Activated naive CD8-positive, alpha-beta T cell (primary cell): ENCODE results near the gene ALOX15B.
"Not testable (repeated sequence)": the region's sequence is repeated elsewhere in the genome, so short reads cannot be mapped to it uniquely, and the experiment has no call there.

Experiments used
- H3K27ac Mint-ChIP-seq: one replicate; pipeline ENCODE4 v1.8.0; 2021; ENCODE audit warnings: mixed read lengths
- H3K27me3 Mint-ChIP-seq: one replicate; pipeline ENCODE4 v1.8.0; 2021; ENCODE audit warnings: mixed read lengths
- H3K36me3 Mint-ChIP-seq: one replicate; pipeline ENCODE4 v1.8.0; 2021; ENCODE audit warnings: mixed read lengths
- H3K4me1 Mint-ChIP-seq: one replicate; pipeline ENCODE4 v1.8.0; 2021; ENCODE audit warnings: low read depth, mixed read lengths
- H3K4me3 Mint-ChIP-seq: one replicate; pipeline ENCODE4 v1.8.0; 2021; ENCODE audit warnings: mild to moderate bottlenecking, mixed read lengths
- H3K9me3 Mint-ChIP-seq: one replicate; pipeline ENCODE4 v1.8.0; 2021; ENCODE audit warnings: low read depth, mixed read lengths

The ALOX15B gene

DNA sequence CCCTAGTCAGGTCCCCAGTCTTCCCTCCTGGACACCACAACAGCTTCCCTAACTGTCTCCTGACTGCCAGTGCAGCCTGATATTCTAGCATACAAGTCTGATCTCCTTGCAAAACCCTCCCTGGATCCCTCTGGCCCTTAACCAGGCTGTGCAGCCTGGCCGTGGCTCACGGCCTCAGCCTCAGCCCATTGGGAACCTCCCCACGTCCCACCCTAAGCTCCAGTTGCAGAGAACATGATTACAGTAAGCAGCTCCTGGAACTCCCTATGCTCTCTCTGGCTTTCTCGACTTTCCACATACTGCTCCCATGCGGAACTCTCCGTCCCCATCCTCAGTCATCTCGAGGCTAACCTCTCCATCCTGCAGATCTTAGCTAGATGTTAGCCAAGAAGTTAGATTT lies 35.7 kb downstream of the ALOX15B start:
- Mint-ChIP-seq H3K36me3 (no peaks in the 10 kb centered on the region), H3K27me3 (peaks cover 14% of the 10 kb centered on the region), H3K9me3 (no peaks in the 10 kb centered on the region), H3K4me3 (no peak overlapping the region), H3K27ac (no peak overlapping the region), H3K4me1 (peaks cover 26% of the 10 kb centered on the region)

DNA sequence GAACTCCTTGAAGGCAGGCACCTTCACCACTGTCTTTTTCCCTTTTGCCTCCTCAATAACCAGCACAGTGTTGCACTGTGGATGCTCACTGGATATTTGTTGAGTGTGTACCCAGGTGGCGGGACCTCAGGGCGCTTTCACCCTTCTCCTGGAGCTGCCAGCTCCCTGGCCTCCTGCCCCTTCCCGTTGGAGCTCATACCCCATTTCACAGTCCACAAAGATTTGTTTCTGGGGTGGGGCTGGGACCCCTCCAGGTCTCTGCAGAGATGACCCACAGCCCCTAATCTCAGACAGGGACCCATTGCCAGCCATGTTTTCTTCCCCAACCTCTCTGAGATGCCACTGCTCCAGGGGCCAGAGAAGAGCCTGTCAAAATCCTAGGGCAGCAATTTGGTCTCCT lies 36.2 kb downstream of the ALOX15B start:
- Mint-ChIP-seq H3K4me1 (peaks cover 29% of the 10 kb centered on the region), H3K4me3 (no peak overlapping the region), H3K27ac (no peak overlapping the region), H3K36me3 (no peaks in the 10 kb centered on the region), H3K27me3 (peaks cover 14% of the 10 kb centered on the region), H3K9me3 (no peaks in the 10 kb centered on the region)

DNA sequence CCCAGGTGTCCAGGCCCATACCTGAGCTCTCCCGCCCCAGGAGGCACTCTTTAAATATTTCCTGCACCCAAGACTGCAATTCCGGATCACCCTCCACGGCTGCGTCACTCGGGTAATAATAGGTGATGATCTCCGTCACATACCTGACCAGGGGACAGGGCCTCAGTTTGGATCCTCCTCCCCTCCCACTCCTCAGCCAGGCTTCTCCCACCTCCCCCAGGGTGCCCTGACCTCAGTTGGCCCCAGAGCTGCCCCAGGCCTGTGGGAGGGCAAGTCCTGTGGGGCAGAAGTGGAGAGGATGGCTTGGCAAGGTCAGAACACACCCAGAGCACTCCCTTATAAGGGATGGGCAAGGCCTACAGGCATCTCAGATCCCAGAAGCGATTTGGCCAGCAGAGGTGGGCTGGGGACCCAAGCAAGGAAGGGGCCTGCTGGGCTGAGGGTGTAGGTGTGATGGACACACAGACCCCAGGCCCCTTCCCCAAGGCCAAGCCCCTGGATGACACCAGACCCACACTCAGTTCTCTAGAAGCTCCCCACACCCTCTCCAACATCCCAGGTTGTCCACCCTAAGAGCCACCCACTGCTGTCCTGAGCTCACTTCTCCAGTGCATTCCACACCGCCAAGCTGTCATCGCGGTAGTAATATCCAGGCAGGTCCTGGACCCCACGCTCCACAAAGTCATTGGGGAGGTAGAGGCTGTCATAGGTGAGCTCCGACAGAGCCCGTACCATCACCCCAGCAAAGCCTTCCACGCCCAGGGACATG lies 36.9 kb downstream of the ALOX15B start:
- no peak overlapping the region for H3K27ac Mint-ChIP-seq
- H3K27me3 Mint-ChIP-seq = peaks cover 12% of the 10 kb centered on the region
- H3K4me3 Mint-ChIP-seq = no peak overlapping the region
- peaks cover 33% of the 10 kb centered on the region for H3K4me1 Mint-ChIP-seq
- H3K36me3 Mint-ChIP-seq = no peaks in the 10 kb centered on the region
- no peaks in the 10 kb centered on the region for H3K9me3 Mint-ChIP-seq

DNA sequence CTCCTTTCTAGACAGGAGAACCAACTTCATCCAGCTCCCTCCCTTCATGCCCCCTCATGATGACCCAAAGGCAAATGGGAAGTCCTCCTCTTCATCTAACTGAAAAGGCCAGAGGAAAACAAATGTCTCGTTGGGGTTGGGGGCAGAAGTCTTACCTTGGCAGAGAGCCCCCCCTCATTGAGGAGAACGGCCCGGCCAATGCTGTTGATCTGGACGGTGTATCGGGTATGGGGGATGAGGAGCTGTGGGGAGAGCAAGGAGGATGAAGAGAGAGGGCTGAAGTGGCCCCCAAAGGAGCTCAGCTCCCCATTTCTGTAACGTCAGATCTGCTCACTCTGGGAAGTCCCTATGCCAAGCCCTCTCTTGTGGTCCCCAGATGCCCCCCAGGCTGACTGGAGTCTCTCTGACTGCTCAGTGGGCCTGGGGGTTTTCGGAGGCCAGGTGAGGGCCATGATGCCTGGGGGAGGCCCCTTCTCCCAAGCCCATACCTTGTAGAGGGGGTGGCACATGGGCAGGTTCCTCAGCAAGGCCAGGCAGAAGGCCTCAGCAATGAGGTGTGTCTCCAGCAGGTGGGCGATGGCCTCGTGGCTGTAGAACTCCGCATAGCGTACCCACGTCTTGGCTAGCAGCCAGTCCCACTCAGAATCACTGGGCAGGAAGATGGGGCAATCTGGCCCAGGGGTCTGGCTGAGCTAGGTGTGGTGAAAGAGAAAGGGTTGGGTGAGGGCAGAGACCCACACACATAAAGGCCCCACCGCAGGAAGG lies 37.8 kb downstream of the ALOX15B start:
- H3K9me3 Mint-ChIP-seq = no peaks in the 10 kb centered on the region
- H3K36me3 Mint-ChIP-seq = no peaks in the 10 kb centered on the region
- H3K4me1 Mint-ChIP-seq = peaks cover 33% of the 10 kb centered on the region
- peaks cover 12% of the 10 kb centered on the region for H3K27me3 Mint-ChIP-seq
- H3K27ac Mint-ChIP-seq = no peak overlapping the region
- no peak overlapping the region for H3K4me3 Mint-ChIP-seq

DNA sequence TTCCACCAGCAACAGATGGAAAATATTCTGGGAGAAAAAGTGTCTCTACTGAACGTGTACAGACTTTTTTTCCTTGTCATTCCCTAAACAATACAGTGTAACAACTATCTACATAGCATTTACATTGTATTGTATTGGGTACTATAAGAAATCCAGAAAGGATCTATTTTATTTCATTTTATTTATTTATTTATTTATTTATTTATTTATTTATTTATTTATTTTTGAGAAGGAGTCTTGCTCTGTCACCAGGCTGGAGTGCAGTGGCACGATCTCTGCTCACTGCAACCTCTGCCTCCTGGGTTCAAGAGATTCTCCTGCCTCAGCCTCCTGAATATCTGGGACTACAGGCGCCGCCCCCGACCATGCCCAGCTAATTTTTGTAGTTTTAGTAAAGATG lies 39.1 kb downstream of the ALOX15B start:
- H3K36me3 Mint-ChIP-seq, H3K27ac Mint-ChIP-seq, H3K9me3 Mint-ChIP-seq, H3K27me3 Mint-ChIP-seq: not testable (repeated sequence)
- Mint-ChIP-seq H3K4me1 (peaks cover 28% of the 10 kb centered on the region), H3K4me3 (peak overlapping the region; percentile 27)

DNA sequence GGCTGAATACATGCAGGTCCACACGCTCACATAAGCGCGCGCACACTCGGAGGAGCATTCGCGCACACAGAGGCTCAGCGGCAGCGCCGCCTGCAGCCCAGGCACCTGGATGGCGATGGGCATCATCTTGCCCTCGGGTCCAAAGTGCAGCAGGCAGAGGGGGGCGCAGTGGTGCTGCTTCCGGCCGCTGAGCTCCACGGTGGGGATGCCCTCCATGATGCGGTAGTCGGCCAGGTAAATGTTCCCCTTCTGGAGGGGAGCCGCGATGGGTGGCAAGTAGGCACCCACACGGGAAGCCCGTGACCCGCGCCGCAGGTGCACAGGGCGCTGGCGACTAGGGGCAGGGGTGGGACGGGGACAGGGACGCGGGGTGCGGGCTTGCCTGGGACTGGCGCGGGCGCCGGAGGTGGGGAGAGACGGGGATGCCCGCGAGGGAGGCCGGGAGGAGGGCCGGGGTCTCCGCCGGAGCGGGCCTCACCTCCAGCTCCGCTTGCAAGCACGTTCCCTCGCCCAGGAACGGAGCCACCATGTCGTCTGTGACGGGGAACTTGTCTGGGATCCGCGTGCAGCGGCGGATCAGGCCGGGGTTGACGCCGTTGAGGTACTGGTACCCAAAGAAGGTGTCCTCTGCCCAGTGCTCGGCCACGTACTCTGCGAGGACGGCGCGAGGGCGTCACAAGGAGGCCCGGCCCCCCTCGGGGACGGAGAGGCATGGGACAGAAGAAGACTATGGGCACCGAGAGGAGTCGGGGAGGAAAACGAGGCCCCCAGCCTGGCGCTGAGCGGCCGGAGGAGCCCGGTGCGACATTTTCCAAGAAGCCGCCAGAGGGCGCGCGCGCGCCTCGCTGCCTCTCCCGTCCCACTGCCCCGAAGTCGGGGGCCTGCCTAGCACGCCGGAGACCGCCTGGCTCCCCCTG lies 40.7 kb downstream of the ALOX15B start:
- Mint-ChIP-seq H3K4me3 (peak overlapping the region; percentile 92), H3K4me1 (peaks cover 15% of the 10 kb centered on the region), H3K36me3 (peaks cover 2% of the 10 kb centered on the region), H3K27me3 (peaks cover 4% of the 10 kb centered on the region), H3K9me3 (no peaks in the 10 kb centered on the region), H3K27ac (peak overlapping the region; percentile 75)

DNA sequence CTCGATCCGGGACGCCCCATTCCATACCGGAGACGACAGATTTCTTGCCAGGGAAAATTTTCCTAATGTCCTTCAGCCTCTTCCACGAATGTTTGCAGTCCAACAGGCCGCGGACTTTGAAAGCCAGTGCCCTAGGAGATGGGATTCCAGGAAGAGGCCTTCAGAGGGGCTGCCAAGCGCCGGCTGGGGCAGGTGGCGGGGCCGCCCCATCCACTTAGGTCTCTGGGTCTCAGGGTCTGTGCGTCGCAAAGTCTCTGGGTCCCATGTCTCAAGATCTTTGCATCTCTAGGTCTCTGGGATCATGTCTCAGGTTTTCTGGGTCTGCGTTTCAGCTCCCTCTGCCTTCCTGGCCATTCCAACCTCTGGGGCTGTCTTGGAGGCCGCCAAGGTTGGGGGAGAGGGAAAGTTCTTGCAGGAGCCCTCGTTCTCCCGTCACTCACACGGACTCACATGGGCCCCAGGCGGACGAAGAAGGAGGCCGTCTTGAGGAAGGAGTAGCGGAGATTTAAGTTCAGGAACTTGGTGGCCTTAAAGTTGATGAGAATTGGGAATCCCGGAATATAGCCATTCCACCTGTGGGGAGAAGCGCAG lies 41.4 kb downstream of the ALOX15B start:
- Mint-ChIP-seq H3K27me3 (no peaks in the 10 kb centered on the region), H3K9me3 (no peaks in the 10 kb centered on the region), H3K4me1 (peaks cover 11% of the 10 kb centered on the region), H3K27ac (no peak overlapping the region), H3K36me3 (peaks cover 2% of the 10 kb centered on the region), H3K4me3 (peak overlapping the region; percentile 92)

DNA sequence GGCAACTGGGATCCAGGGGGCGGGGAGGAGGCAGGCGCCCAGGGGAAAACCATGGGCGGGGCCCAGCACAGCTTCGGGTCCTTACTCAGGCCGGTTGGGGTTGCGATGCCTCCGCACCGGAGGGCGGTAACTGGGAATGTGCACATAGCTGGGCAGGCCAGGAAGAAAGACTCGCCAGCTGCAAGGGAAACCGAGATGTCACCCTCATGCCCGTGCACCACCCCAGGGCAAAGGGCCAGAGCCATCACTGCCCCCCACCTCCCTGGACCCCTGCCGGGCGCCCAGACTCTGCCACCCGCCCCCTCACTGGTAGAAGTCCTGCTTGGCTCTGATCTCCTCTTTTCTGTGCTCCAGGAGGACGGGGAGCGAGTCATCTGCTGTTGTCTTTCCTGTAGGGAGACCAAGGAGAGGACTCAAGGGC lies 42.0 kb downstream of the ALOX15B start:
- H3K36me3 Mint-ChIP-seq = peaks cover 2% of the 10 kb centered on the region
- H3K4me3 Mint-ChIP-seq = peak overlapping the region; percentile 57
- no peaks in the 10 kb centered on the region for H3K9me3 Mint-ChIP-seq
- H3K27me3 Mint-ChIP-seq = no peaks in the 10 kb centered on the region
- H3K4me1 Mint-ChIP-seq = peaks cover 11% of the 10 kb centered on the region
- H3K27ac Mint-ChIP-seq = no peak overlapping the region

DNA sequence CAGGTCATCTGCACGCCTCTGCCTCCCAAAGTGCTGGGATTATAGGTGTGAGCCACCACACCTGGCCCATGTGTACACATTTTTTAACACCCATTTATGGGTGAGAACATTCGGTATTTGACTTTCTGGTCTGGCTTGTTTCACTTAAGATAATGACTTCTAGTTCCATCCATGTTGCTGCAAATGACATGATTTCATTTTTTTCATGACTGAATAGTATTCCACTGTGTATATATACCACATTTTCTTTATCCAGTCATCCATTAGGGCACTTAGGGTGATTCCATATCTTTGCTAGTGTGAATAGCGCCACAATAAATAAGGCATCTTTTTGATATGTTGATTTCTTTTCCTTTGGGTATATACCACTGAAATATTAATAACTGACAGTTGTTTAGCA lies 43.0 kb downstream of the ALOX15B start:
- no peak overlapping the region for H3K27ac Mint-ChIP-seq
- peaks cover 2% of the 10 kb centered on the region for H3K36me3 Mint-ChIP-seq
- peaks cover 11% of the 10 kb centered on the region for H3K4me1 Mint-ChIP-seq
- H3K4me3 Mint-ChIP-seq = peak overlapping the region; percentile 20
- H3K9me3 Mint-ChIP-seq = no peaks in the 10 kb centered on the region
- H3K27me3 Mint-ChIP-seq = no peaks in the 10 kb centered on the region

DNA sequence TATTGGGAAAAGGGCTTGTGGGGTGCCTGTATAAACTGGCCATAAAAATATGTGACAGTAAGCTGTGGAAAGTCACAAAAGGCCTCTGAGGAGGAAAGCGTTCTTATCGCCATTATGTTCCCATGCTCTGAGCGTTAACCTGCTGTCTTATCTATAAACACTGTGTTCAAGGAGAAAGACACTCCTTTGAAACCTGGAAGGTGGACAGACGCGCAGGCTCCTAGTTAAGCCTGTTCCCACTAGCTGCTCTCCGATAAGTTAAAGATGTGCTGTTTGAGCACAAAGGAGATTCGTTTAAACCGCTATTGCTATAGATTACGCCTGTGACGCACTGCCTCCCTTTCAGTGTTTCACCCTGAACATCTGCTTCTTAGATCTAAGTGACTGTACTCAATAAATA lies 43.4 kb downstream of the ALOX15B start:
- no peaks in the 10 kb centered on the region for H3K9me3 Mint-ChIP-seq
- peaks cover 2% of the 10 kb centered on the region for H3K36me3 Mint-ChIP-seq
- no peak overlapping the region for H3K27ac Mint-ChIP-seq
- no peaks in the 10 kb centered on the region for H3K27me3 Mint-ChIP-seq
- H3K4me3 Mint-ChIP-seq = no peak overlapping the region
- H3K4me1 Mint-ChIP-seq = peaks cover 11% of the 10 kb centered on the region

DNA sequence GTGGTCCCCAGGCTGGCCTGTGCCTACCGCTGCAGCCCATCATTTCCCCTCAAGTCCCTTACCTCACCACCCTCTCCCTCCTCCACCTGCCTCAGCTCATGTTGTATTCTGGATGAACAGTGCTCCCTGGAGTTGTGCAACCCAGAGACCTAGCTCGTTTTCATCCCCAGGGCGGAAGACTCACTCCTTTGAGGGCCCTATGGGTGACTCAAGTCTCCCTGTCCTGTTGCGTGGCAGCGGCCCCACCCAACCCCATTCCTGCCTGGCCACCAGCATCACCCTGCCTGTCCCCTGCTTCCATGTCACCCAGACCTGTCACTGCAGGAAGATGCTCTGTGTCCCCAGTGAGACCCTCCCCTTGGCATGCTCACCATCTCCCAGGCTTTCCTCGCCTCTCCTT lies 45.4 kb downstream of the ALOX15B start:
- Mint-ChIP-seq H3K27me3 (peaks cover 4% of the 10 kb centered on the region), H3K9me3 (no peaks in the 10 kb centered on the region), H3K27ac (no peak overlapping the region), H3K36me3 (peaks cover 2% of the 10 kb centered on the region), H3K4me3 (no peak overlapping the region), H3K4me1 (peaks cover 8% of the 10 kb centered on the region)

DNA sequence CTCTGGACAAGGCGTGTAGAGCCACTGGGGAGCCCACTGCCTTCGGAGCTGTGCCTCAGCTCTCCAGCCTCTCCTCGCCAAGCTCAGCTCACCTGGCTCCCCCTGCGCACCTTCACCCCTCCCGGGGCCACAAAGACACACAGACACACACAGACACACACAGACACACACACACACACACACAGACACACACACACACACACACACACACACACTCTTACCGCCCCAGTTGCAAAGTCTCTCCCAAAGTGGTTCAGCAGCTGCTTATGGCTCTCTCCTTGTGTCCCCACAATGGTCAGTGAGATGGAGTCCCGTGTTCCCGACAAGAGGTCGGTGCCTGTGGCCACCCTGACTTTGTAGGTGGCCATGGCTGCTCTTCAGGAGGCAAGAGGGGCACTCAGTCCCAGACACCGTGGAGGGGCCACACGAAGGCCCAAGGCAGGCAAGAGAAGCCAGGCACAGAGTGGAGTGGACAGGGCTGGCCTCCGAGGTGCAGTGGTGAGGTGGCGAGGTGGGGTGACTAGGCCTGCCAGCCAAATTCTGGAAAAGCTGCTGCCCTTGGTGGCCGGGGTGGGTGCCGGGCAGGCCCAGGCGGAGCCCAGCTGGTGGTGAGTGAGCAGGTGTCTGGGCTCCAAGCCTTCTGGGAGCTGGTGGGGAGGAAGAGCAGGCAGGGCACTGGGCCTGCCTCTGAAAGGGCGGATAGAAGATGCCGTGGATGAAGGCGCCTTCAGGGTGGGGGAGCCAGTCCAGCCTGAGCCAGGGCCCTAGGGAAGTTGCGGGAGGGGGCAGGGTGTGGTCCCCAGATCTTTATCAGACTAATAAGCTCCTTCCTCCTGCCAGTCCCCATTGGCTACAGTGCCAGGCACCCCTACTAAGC lies 48.5 kb downstream of the ALOX15B start, which contains the start of gene ALOX12B:
Gene ALOX12B (minus strand): TSS at position 642 of the 877 bp plus-strand sequence. CDS start 274 bp downstream, at position 368.
- Mint-ChIP-seq H3K4me1 (no peaks in the 10 kb centered on the region), H3K36me3 (no peaks in the 10 kb centered on the region), H3K9me3 (no peaks in the 10 kb centered on the region), H3K27ac (no peak within 1 kb of the TSS), H3K4me3 (no peak within 1 kb of the TSS), H3K27me3 (peaks cover 11% of the 10 kb centered on the region)

DNA sequence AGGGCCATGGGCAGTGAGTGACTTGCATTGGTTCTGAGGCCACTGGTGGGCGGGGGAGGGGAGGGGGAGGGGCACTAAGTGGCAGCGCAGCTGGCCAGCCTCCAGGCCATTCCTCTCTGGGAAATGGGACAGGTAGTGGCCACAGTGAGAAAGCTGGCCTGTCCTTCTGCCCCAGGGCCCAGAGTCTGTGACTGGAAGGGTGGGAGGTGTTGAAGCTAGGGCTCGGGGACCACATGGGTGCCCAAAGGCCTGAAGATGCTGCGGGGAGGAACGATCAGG lies 49.0 kb downstream of the ALOX15B start:
- H3K27me3 Mint-ChIP-seq = peaks cover 13% of the 10 kb centered on the region
- no peak overlapping the region for H3K4me3 Mint-ChIP-seq
- no peaks in the 10 kb centered on the region for H3K9me3 Mint-ChIP-seq
- H3K4me1 Mint-ChIP-seq = no peaks in the 10 kb centered on the region
- no peaks in the 10 kb centered on the region for H3K36me3 Mint-ChIP-seq
- no peak overlapping the region for H3K27ac Mint-ChIP-seq

DNA sequence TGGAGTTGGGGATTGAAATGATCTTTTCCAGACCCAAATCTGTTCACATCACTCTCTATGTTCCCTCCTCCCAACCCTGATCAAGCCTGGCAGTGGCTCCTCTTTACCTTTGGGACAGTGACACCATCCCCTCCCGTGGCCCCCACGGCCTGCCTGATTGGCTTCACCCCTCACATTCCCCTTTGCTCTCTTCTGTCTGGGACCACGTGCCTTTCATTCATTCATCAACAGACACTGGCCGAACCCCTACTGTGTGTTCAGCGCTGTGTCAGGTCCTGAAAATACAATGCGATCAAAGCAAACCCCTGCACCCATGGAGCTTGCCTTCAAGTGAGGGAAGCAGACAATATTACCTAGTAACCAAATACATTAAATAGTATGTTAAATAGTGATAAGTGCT lies 50.9 kb downstream of the ALOX15B start:
- Mint-ChIP-seq H3K27ac (no peak overlapping the region), H3K4me1 (peaks cover 8% of the 10 kb centered on the region), H3K27me3 (peaks cover 13% of the 10 kb centered on the region), H3K36me3 (no peaks in the 10 kb centered on the region), H3K9me3 (no peaks in the 10 kb centered on the region), H3K4me3 (no peak overlapping the region)
